Activated naive CD4-positive, alpha-beta T cell treated with anti-CD3 and anti-CD28 coated beads, Interleukin-2, amount 50 U/mL, for 72 hours (primary cell): ENCODE measurements around the gene C1QC. TPM values are rescaled to one million over a fixed set of nuclear protein-coding genes. Genes with fewer than 3 reads are reported as not detected.

Experiments
- ATAC-seq, 2 donors: fragments of 150-1000 bp; cut with Tn5 transposase; 2 replicates each; pipeline ENCODE4 v1.10.0; 2021; ENCODE audit warnings: mild to moderate bottlenecking in 2 of 2, moderate library complexity in 2 of 2
- DNase-seq, 2 donors: peaks; one replicate each; pipeline ENCODE4 v3.0.0; 2021 to 2022; ENCODE audit warnings: low spot score in 2 of 2
- H3K27ac Mint-ChIP-seq, 2 donors: one replicate each; pipeline ENCODE4 v1.8.0; 2022; ENCODE audit warnings: mild to moderate bottlenecking in 2 of 2, mixed read lengths in 2 of 2
- H3K36me3 Mint-ChIP-seq, 2 donors: one replicate each; pipeline ENCODE4 v1.8.0; 2022; ENCODE audit warnings: mixed read lengths in 2 of 2
- H3K9me3 Mint-ChIP-seq, 2 donors: one replicate each; pipeline ENCODE4 v1.8.0; 2022; ENCODE audit warnings: mixed read lengths in 2 of 2
- total RNA-seq, 2 donors: library from RNA; stranded (reverse); gene quantifications; one replicate each; pipeline ENCODE4 v1.2.3, GENCODE V29; 2022

The C1QC gene
- total RNA-seq, result not detected

- DNase-seq (no peak), ATAC-seq (no peak)
- H3K27ac Mint-ChIP-seq, result no peak within 1 kb of the TSS
- no peaks in the 10 kb centered on the region for H3K9me3 Mint-ChIP-seq
- no peaks in the 10 kb centered on the region for H3K36me3 Mint-ChIP-seq
These were observed at the start of gene C1QC for GRCh38 chr1:22643381-22643780. Gene C1QC (plus strand): TSS chr1:22643633. CDS start chr1:22644024, 391 bp downstream.

- Mint-ChIP-seq H3K27ac (no peak overlapping the region), H3K36me3 (no peaks in the 10 kb centered on the region), H3K9me3 (no peaks in the 10 kb centered on the region)
- ATAC-seq (no peak), DNase-seq (no peak)
These were observed 49.0 kb upstream of the C1QC start for GRCh38 chr1:22594396-22594795.

GRCh38 chr1:22595108-22595507 is 48.3 kb upstream of the C1QC start:
- no peaks in the 10 kb centered on the region for H3K9me3 Mint-ChIP-seq
- H3K27ac Mint-ChIP-seq, result no peak overlapping the region
- no peaks in the 10 kb centered on the region for H3K36me3 Mint-ChIP-seq
- ATAC-seq (no peak), DNase-seq (no peak)

- H3K27ac Mint-ChIP-seq, result no peak overlapping the region
- ATAC-seq (no peak), DNase-seq (no peak)
- no peaks in the 10 kb centered on the region for H3K9me3 Mint-ChIP-seq
- no peaks in the 10 kb centered on the region for H3K36me3 Mint-ChIP-seq
These were observed 46.0 kb upstream of the C1QC start for GRCh38 chr1:22597301-22597965.

- H3K27ac Mint-ChIP-seq, result no peak overlapping the region
- H3K36me3 Mint-ChIP-seq, result no peaks in the 10 kb centered on the region
- ATAC-seq (no peak), DNase-seq (no peak)
- H3K9me3 Mint-ChIP-seq, result no peaks in the 10 kb centered on the region
These were observed 45.4 kb upstream of the C1QC start for GRCh38 chr1:22597996-22598395.

GRCh38 chr1:22598736-22599135 is 44.7 kb upstream of the C1QC start:
- DNase-seq (no peak), ATAC-seq (no peak)
- H3K27ac Mint-ChIP-seq, result no peak overlapping the region
- H3K36me3 Mint-ChIP-seq, result no peaks in the 10 kb centered on the region
- no peaks in the 10 kb centered on the region for H3K9me3 Mint-ChIP-seq

GRCh38 chr1:22600071-22600816 is 43.2 kb upstream of the C1QC start:
- ATAC-seq (no peak), DNase-seq (no peak)
- Mint-ChIP-seq H3K36me3 (no peaks in the 10 kb centered on the region), H3K27ac (no peak overlapping the region), H3K9me3 (no peaks in the 10 kb centered on the region)

- Mint-ChIP-seq H3K36me3 (no peaks in the 10 kb centered on the region), H3K27ac (no peak overlapping the region), H3K9me3 (no peaks in the 10 kb centered on the region)
- DNase-seq, result no peak
- ATAC-seq, result no peak
These were observed 42.4 kb upstream of the C1QC start for GRCh38 chr1:22600817-22601605.

- H3K36me3 Mint-ChIP-seq, result no peaks in the 10 kb centered on the region
- ATAC-seq (no peak), DNase-seq (no peak)
- H3K27ac Mint-ChIP-seq, result no peak overlapping the region
- no peaks in the 10 kb centered on the region for H3K9me3 Mint-ChIP-seq
These were observed 41.8 kb upstream of the C1QC start for GRCh38 chr1:22601610-22602009.

GRCh38 chr1:22602060-22602740 is 41.2 kb upstream of the C1QC start:
- H3K9me3 Mint-ChIP-seq, result no peaks in the 10 kb centered on the region
- no peak overlapping the region for H3K27ac Mint-ChIP-seq
- ATAC-seq (no peak), DNase-seq (no peak)
- H3K36me3 Mint-ChIP-seq, result no peaks in the 10 kb centered on the region

GRCh38 chr1:22606161-22606560 is 37.3 kb upstream of the C1QC start:
- Mint-ChIP-seq H3K9me3 (no peaks in the 10 kb centered on the region), H3K27ac (no peak overlapping the region)

GRCh38 chr1:22607154-22607553 is 36.3 kb upstream of the C1QC start:
- H3K27ac Mint-ChIP-seq, result no peak overlapping the region
- ATAC-seq (no peak), DNase-seq (no peak)
- no peaks in the 10 kb centered on the region for H3K36me3 Mint-ChIP-seq
- H3K9me3 Mint-ChIP-seq, result no peaks in the 10 kb centered on the region

More at GRCh38 chr1:22606161-22606560, 37.3 kb upstream of the C1QC start:
- DNase-seq (no peak), ATAC-seq (no peak)
- no peaks in the 10 kb centered on the region for H3K36me3 Mint-ChIP-seq

- no peaks in the 10 kb centered on the region for H3K9me3 Mint-ChIP-seq
- H3K36me3 Mint-ChIP-seq, result no peaks in the 10 kb centered on the region
- ATAC-seq, result no peak
- DNase-seq, result no peak
- no peak overlapping the region for H3K27ac Mint-ChIP-seq
These were observed 35.1 kb upstream of the C1QC start for GRCh38 chr1:22608361-22608760.

GRCh38 chr1:22609291-22609690 is 34.1 kb upstream of the C1QC start:
- no peaks in the 10 kb centered on the region for H3K9me3 Mint-ChIP-seq
- DNase-seq (no peak), ATAC-seq (no peak)
- H3K27ac Mint-ChIP-seq, result no peak overlapping the region
- H3K36me3 Mint-ChIP-seq, result no peaks in the 10 kb centered on the region

- no peak for ATAC-seq
These were observed 31.9 kb upstream of the C1QC start for GRCh38 chr1:22611530-22611947.

GRCh38 chr1:22612671-22613571 is 30.5 kb upstream of the C1QC start:
- no peak for ATAC-seq
- no peak for DNase-seq
- Mint-ChIP-seq H3K27ac (no peak overlapping the region), H3K9me3 (no peaks in the 10 kb centered on the region), H3K36me3 (no peaks in the 10 kb centered on the region)

More at GRCh38 chr1:22611530-22611947, 31.9 kb upstream of the C1QC start:
- Mint-ChIP-seq H3K27ac (no peak overlapping the region), H3K36me3 (no peaks in the 10 kb centered on the region), H3K9me3 (no peaks in the 10 kb centered on the region)
- DNase-seq, result peak in 1 of 2 donors; percentile 22
